Left cardiac atrium (tissue), 4 donors: ENCODE results near the gene NLRC5. TPM values are rescaled to one million over a fixed set of nuclear protein-coding genes. Genes with fewer than 3 reads are reported as not detected.
A peak's percentile ranks its signal among the peaks of the same experiment; 100 is the strongest.
"Not testable (repeated sequence)": the region's sequence is repeated elsewhere in the genome, so short reads cannot be mapped to it uniquely, and the experiment has no call there.

Experiments used
- ATAC-seq, 2 donors: fragments of 200-7000 bp; cut with Tn5 transposase; one replicate each; pipeline ENCODE4 v1.9.1; 2020; ENCODE audit warnings: mild to moderate bottlenecking in 2 of 2, moderate library complexity in 2 of 2
- DNase-seq: peaks from one replicate; pipeline ENCODE4 v3.0.0-alpha.2; 2020
- intact Hi-C, 2 donors: fragments of 100-400 bp; cut with DNase I; formaldehyde crosslinking; loops; one replicate each; pipeline versions ENCODE4 v1.14.1 to v1.15.1; 2022 to 2023
- total RNA-seq, 2 donors: library from RNA; stranded (reverse); fragmentation: NEBNext Ultra II Directional; extraction: Animal tissue kit (Norgen Biotek cat#: 25700); gene quantifications; one replicate each; pipeline ENCODE4 v1.2.1, GENCODE V29; 2021
- donor health status: DM: no; HTN: yes; CAD: no.
- donor health status: DM: no; HTN: yes; CAD: no; lungs with severe emphysema.
- donor health status: DM: yes; HTN: yes; CAD: no.
- donor health status: Dilated cardiomyopathy.

Gene NLRC5
- total RNA-seq, 2 donors from 2014 or later, result 14.2 to 31.5 TPM

- intact Hi-C loops, result no loop called here
Observed at GRCh38 chr16:57102888-57103851, 113.8 kb downstream of the NLRC5 start.

GRCh38 chr16:57104706-57105105 lies 115.3 kb downstream of the NLRC5 start:
- intact Hi-C loops, result no loop called here
- DNase-seq (no peak), ATAC-seq (no peak)

More at GRCh38 chr16:57102888-57103851, 113.8 kb downstream of the NLRC5 start:
- ATAC-seq (no peak), DNase-seq (no peak)

GRCh38 chr16:57105184-57105583 lies 115.8 kb downstream of the NLRC5 start:
- intact Hi-C loops, result no loop called here
- ATAC-seq (no peak), DNase-seq (no peak)

GRCh38 chr16:57106767-57107166 lies 117.4 kb downstream of the NLRC5 start:
- DNase-seq (peak; percentile 73), ATAC-seq (peak; percentile 3 to 49)
- intact Hi-C loops, result no loop called here

GRCh38 chr16:57107321-57107922 lies 118.1 kb downstream of the NLRC5 start:
- ATAC-seq, result no peak
- no peak for DNase-seq
- intact Hi-C loops, result no loop called here

GRCh38 chr16:57108432-57108831 lies 119.1 kb downstream of the NLRC5 start:
- intact Hi-C loops, result no loop called here
- ATAC-seq (no peak), DNase-seq (no peak)

GRCh38 chr16:57109259-57110105 lies 120.1 kb downstream of the NLRC5 start:
- ATAC-seq, DNase-seq, intact Hi-C loops: not testable (repeated sequence)

- ATAC-seq (no peak), DNase-seq (no peak)
- intact Hi-C loops, result no loop called here
Observed at GRCh38 chr16:57110937-57111336, 121.6 kb downstream of the NLRC5 start.

- intact Hi-C loops, result no loop called here
- DNase-seq, result no peak
- ATAC-seq, result no peak
Observed at GRCh38 chr16:57111420-57111819, 122.1 kb downstream of the NLRC5 start.

- DNase-seq, result no peak
- peak; percentile 7 to 8 for ATAC-seq
- intact Hi-C loops, result no loop called here
Observed at GRCh38 chr16:57112403-57113041, 123.2 kb downstream of the NLRC5 start.

- ATAC-seq, result no peak
- DNase-seq, result no peak
- intact Hi-C loops, result no loop called here
Observed at GRCh38 chr16:57113042-57113453, 123.7 kb downstream of the NLRC5 start.

- no peak for ATAC-seq
- intact Hi-C loops, result no loop called here
- DNase-seq, result no peak
Observed at GRCh38 chr16:57113664-57114063, 124.3 kb downstream of the NLRC5 start.

- intact Hi-C loops, result no loop called here
- ATAC-seq, result peak in 1 of 2 donors; percentile 30
- no peak for DNase-seq
Observed at GRCh38 chr16:57115168-57115513, 125.8 kb downstream of the NLRC5 start.

GRCh38 chr16:57115514-57116182 lies 126.3 kb downstream of the NLRC5 start:
- intact Hi-C loops, result no loop called here
- ATAC-seq (peak; percentile 80 to 90), DNase-seq (peak; percentile 77)

GRCh38 chr16:57118461-57119084 lies 129.2 kb downstream of the NLRC5 start:
- ATAC-seq, result no peak
- DNase-seq, result no peak
- intact Hi-C loops, result no loop called here

GRCh38 chr16:57123216-57123973 lies 134.0 kb downstream of the NLRC5 start:
- ATAC-seq (no peak), DNase-seq (no peak)
- intact Hi-C loops, result no loop called here

- ATAC-seq, result no peak
- intact Hi-C loops, result no loop called here
- no peak for DNase-seq
Observed at GRCh38 chr16:57123974-57124674, 134.8 kb downstream of the NLRC5 start.
